ENCODE results near the gene MTMR2.

DNA sequence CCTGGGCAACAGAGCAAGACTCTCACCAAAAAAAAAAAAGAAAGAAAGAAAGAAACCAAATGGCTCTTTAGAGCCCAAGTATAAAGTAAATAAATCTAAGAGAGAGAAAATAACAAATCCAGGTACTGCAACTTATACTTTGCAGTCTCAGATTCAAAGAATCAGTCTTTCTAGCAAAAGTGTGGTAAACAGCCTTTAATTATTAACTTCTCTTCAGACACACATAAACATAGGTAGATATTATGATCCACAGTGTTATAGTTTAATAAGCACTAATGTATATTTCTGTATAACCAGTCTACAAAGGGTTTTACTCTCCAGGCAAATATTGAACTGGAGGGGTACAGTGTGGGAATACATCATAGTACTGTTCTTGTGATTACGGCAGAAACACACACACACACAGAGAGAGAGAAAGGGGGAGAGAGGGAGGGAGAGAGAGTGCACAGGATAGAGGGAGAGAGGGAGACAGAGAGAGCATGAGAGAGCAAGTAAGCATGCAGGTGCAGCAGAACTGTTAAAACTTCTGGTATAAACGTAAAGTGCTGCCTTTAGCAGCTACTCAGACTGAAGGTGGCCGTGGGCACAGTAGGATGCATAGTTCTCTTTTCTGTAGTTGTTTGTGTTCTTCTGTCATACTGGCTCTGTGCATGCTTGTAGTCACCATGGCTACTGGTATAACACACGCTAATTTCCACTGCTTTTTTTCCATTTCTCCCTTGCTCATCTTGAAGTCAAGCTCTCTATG, 32.3 kb downstream of the MTMR2 start:
- TF ChIP-seq REST (IDR thresholded peaks at IDR 0.05; ENCODE audit: low read depth, low read length) (no peak), USF2 (IDR thresholded peaks at IDR 0.05; ENCODE audit: borderline replicate concordance, low read depth, low read length) (no peak), FOXM1 (IDR thresholded peaks at IDR 0.05; ENCODE audit: low read depth) (no peak), TAF1 (IDR thresholded peaks at IDR 0.05; ENCODE audit: borderline replicate concordance, low read depth, low read length) (no peak), ELF1 (IDR thresholded peaks at IDR 0.05) (no peak), NRF1 (IDR thresholded peaks at IDR 0.05; ENCODE audit: low read depth, low read length) (no peak), EP300 (IDR thresholded peaks at IDR 0.05; ENCODE audit: borderline replicate concordance in 1 of 2, low read depth in 1 of 2, low read length in 1 of 2) (no peak), RAD21 (IDR thresholded peaks at IDR 0.05; ENCODE audit: low read length) (no peak), EZH2phosphoT487 (IDR thresholded peaks at IDR 0.05; ENCODE audit: borderline replicate concordance, low read depth) (no peak)
- TF ChIP-seq, protein P1, sequence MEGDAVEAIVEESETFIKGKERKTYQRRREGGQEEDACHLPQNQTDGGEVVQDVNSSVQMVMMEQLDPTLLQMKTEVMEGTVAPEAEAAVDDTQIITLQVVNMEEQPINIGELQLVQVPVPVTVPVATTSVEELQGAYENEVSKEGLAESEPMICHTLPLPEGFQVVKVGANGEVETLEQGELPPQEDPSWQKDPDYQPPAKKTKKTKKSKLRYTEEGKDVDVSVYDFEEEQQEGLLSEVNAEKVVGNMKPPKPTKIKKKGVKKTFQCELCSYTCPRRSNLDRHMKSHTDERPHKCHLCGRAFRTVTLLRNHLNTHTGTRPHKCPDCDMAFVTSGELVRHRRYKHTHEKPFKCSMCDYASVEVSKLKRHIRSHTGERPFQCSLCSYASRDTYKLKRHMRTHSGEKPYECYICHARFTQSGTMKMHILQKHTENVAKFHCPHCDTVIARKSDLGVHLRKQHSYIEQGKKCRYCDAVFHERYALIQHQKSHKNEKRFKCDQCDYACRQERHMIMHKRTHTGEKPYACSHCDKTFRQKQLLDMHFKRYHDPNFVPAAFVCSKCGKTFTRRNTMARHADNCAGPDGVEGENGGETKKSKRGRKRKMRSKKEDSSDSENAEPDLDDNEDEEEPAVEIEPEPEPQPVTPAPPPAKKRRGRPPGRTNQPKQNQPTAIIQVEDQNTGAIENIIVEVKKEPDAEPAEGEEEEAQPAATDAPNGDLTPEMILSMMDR (IDR thresholded peaks at IDR 0.05), result no peak
- TF ChIP-seq, protein P2, sequence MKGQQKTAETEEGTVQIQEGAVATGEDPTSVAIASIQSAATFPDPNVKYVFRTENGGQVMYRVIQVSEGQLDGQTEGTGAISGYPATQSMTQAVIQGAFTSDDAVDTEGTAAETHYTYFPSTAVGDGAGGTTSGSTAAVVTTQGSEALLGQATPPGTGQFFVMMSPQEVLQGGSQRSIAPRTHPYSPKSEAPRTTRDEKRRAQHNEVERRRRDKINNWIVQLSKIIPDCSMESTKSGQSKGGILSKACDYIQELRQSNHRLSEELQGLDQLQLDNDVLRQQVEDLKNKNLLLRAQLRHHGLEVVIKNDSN (IDR thresholded peaks at IDR 0.05; ENCODE audit: borderline replicate concordance, low read depth), result no peak
